Thyroid gland (tissue), 4 donors: ENCODE measurements around the gene RNF175.

Experiments used
- CTCF ChIP-seq, 6 experiments: fragments of 200-600 bp in 3 of 6; fragments of 450-650 bp in 3 of 6; sonication (generic) in 3 of 6; IDR thresholded peaks; one replicate each; pipeline ENCODE4 v1.5.1; 2016 to 2019; ENCODE audit warnings: antibody characterized with exemption in 6 of 6, mild to moderate bottlenecking in 2 of 6, inconsistent platforms in 1 of 6, moderate library complexity in 1 of 6
- POLR2A ChIP-seq, 2 donors: fragments of 450-650 bp; IDR thresholded peaks; one replicate each; pipeline ENCODE4 v1.6.1; 2017; ENCODE audit warnings: antibody characterized with exemption in 2 of 2, mild to moderate bottlenecking in 2 of 2, moderate library complexity in 1 of 2

- TF ChIP-seq CTCF (IDR thresholded peaks at IDR 0.05) (no peak), POLR2A (IDR thresholded peaks at IDR 0.05) (no peak)
These were observed 53.3 kb downstream of the RNF175 start for GRCh38 chr4:153706519-153706918.
